ENCODE measurements around the gene MAP3K2. TPM values are rescaled to one million over a fixed set of nuclear protein-coding genes. Genes with fewer than 3 reads are reported as not detected.

Gene MAP3K2
- total RNA-seq, 4 donors from 2014 or later: 39.4 to 95.4 (median 72.9) TPM

- no peaks in the 10 kb centered on the region for H3K9me3 ChIP-seq
- in situ Hi-C loops (cut with MboI; ENCODE audit: low pct_ligation_motif_present in 1 of 4, low pct_unique_long_range_greater_than_20kb in 1 of 4, low sequenced_read_pairs in 3 of 4): no loop called here
- TF ChIP-seq, protein P1, sequence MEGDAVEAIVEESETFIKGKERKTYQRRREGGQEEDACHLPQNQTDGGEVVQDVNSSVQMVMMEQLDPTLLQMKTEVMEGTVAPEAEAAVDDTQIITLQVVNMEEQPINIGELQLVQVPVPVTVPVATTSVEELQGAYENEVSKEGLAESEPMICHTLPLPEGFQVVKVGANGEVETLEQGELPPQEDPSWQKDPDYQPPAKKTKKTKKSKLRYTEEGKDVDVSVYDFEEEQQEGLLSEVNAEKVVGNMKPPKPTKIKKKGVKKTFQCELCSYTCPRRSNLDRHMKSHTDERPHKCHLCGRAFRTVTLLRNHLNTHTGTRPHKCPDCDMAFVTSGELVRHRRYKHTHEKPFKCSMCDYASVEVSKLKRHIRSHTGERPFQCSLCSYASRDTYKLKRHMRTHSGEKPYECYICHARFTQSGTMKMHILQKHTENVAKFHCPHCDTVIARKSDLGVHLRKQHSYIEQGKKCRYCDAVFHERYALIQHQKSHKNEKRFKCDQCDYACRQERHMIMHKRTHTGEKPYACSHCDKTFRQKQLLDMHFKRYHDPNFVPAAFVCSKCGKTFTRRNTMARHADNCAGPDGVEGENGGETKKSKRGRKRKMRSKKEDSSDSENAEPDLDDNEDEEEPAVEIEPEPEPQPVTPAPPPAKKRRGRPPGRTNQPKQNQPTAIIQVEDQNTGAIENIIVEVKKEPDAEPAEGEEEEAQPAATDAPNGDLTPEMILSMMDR (IDR thresholded peaks at IDR 0.05): peak in 2 of 5 experiments; percentile 9 to 18
- TF ChIP-seq EP300 (IDR thresholded peaks at IDR 0.05; ENCODE audit: low read depth): no peak
- WGBS, 2 donors (ENCODE audit: low coverage in 1 of 2): 56% methylated on average over 1 of the region's 1 CpG; no CpG with 5 or more reads in 1 of the 2 donors
- peaks cover 32% of the 10 kb centered on the region for H3K27me3 ChIP-seq
- peaks cover 0 to 16% (median 14%) of the 10 kb centered on the region in 4 donors for H3K4me1 ChIP-seq
- H3K36me3 ChIP-seq: no peaks in the 10 kb centered on the region
- peak overlapping the region in 3 of 4 donors; percentile 20 to 49 (median 43) for H3K4me3 ChIP-seq
- intact Hi-C loops (cut with DNase I; ENCODE audit: low total_unique reads): no loop called here
- no peak for DNase-seq
- H3K27ac ChIP-seq: no peak overlapping the region
These were observed 36.1 kb upstream of the MAP3K2 start for GRCh38 chr2:127423880-127424279.

DNA sequence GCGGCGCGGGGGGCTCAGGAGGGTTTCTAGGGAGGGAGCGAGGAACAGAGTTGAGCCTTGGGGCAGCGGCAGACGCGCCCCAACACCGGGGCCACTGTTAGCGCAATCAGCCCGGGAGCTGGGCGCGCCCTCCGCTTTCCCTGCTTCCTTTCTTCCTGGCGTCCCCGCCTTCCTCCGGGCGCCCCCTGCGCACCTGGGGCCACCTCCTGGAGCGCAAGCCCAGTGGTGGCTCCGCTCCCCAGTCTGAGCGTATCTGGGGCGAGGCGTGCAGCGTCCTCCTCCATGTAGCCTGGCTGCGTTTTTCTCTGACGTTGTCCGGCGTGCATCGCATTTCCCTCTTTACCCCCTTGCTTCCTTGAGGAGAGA is 35.7 kb upstream of the MAP3K2 start:
- Histone ChIP-seq H3K27me3 (peaks cover 32% of the 10 kb centered on the region), H3K4me1 (peaks cover 0 to 16% (median 14%) of the 10 kb centered on the region in 4 donors), H3K27ac (peak overlapping the region in 2 of 4 donors; percentile 37 to 46), H3K9me3 (no peaks in the 10 kb centered on the region), H3K4me3 (peak overlapping the region in 3 of 4 donors; percentile 20 to 49 (median 43)), H3K36me3 (no peaks in the 10 kb centered on the region)
- 0 to 2% methylated on average over 2 to 21 of the region's 29 CpGs for WGBS, 2 donors (ENCODE audit: low coverage in 1 of 2)
- in situ Hi-C loops (cut with MboI; ENCODE audit: low pct_ligation_motif_present in 1 of 4, low pct_unique_long_range_greater_than_20kb in 1 of 4, low sequenced_read_pairs in 3 of 4): no loop called here
- intact Hi-C loops (cut with DNase I; ENCODE audit: low total_unique reads): no loop called here
- TF ChIP-seq, protein P1 (IDR thresholded peaks at IDR 0.05): no peak
- no peak for TF ChIP-seq EP300 (IDR thresholded peaks at IDR 0.05; ENCODE audit: low read depth)
- no peak for TF ChIP-seq POLR2AphosphoS5 (IDR thresholded peaks at IDR 0.05)
- peak; percentile 10 for TF ChIP-seq POLR2A (IDR thresholded peaks at IDR 0.05)
- peak; percentile 68 for DNase-seq

- H3K36me3 ChIP-seq: no peaks in the 10 kb centered on the region
- peak overlapping the region in 2 of 4 donors; percentile 37 to 46 for H3K27ac ChIP-seq
- peak overlapping the region in 3 of 4 donors; percentile 20 to 49 (median 43) for H3K4me3 ChIP-seq
- in situ Hi-C loops (cut with MboI; ENCODE audit: low pct_ligation_motif_present in 1 of 4, low pct_unique_long_range_greater_than_20kb in 1 of 4, low sequenced_read_pairs in 3 of 4) (no loop called here), intact Hi-C loops (cut with DNase I; ENCODE audit: low total_unique reads) (no loop called here)
- TF ChIP-seq POLR2A (IDR thresholded peaks at IDR 0.05): peak; percentile 17
- TF ChIP-seq EP300 (IDR thresholded peaks at IDR 0.05; ENCODE audit: low read depth): no peak
- peaks cover 32% of the 10 kb centered on the region for H3K27me3 ChIP-seq
- no peaks in the 10 kb centered on the region for H3K9me3 ChIP-seq
- peak; percentile 45 for DNase-seq
- WGBS, 2 donors (ENCODE audit: low coverage in 1 of 2): 0 to 7% methylated on average over 6 to 33 of the region's 73 CpGs
- H3K4me1 ChIP-seq: peaks cover 0 to 16% (median 14%) of the 10 kb centered on the region in 4 donors
These were observed 35.0 kb upstream of the MAP3K2 start for GRCh38 chr2:127422559-127423477.

DNA sequence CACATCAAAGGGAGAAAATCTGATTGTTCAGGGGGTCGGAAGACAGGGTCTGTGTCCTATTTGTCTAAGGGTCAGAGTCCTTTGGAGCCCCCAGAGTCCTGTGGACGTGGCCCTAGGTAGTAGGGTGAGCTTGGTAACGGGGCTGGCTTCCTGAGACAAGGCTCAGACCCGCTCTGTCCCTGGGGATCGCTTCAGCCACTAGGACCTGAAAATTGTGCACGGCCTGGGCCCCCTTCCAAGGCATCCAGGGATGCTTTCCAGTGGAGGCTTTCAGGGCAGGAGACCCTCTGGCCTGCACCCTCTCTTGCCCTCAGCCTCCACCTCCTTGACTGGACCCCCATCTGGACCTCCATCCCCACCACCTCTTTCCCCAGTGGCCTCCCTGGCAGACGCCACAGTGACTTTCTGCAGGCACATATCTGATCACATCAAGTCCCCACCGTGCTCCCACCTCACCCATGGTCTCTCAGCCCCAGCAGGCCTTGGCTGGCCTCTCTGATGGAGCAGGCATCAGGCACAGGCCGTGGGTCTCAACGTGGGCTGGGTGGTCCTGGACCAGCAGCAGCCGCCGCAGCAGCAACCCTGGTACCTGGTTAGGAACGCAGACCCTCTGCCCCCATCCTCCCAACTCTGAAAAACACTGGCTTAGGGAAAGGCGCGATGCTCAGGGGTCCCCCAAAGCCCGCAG is 34.2 kb upstream of the MAP3K2 start:
- H3K36me3 ChIP-seq: no peaks in the 10 kb centered on the region
- peaks cover 0 to 16% (median 14%) of the 10 kb centered on the region in 4 donors for H3K4me1 ChIP-seq
- TF ChIP-seq POLR2A (IDR thresholded peaks at IDR 0.05) (no peak), POLR2AphosphoS5 (IDR thresholded peaks at IDR 0.05) (no peak)
- TF ChIP-seq, protein P1 (IDR thresholded peaks at IDR 0.05): no peak
- no peak overlapping the region for H3K4me3 ChIP-seq
- H3K9me3 ChIP-seq: no peaks in the 10 kb centered on the region
- intact Hi-C loops (cut with DNase I; ENCODE audit: low total_unique reads): no loop called here
- H3K27me3 ChIP-seq: peaks cover 35% of the 10 kb centered on the region
- no peak for DNase-seq
- no peak overlapping the region for H3K27ac ChIP-seq
- 73% methylated on average over 14 of the region's 16 CpGs; no CpG with 5 or more reads in 1 of the 2 donors for WGBS, 2 donors (ENCODE audit: low coverage in 1 of 2)
- in situ Hi-C loops (cut with MboI; ENCODE audit: low pct_ligation_motif_present in 1 of 4, low pct_unique_long_range_greater_than_20kb in 1 of 4, low sequenced_read_pairs in 3 of 4): no loop called here

Data from transverse colon (tissue), 4 donors.